A549 (cell line): ENCODE results near the gene RIN3. TPM values are rescaled to one million over a fixed set of nuclear protein-coding genes. Genes with fewer than 3 reads are reported as not detected.

Source experiments
- ATAC-seq, 2 experiments: fragments of 200-7000 bp in 1 of 2; fragments of >200 bp in 1 of 2; cut with Nextera tagmentation in 1 of 2; cut with Tn5 transposase in 1 of 2; 3 replicates each; pipeline versions ENCODE4 v1.8.0 to v1.9.1; 2018 to 2020; ENCODE audit warnings: mild to moderate bottlenecking in 1 of 2, moderate library complexity in 1 of 2
- CTCF ChIA-PET: fragments of 300-600 bp; sonication (Branson Sonifier 250); formaldehyde crosslinking; extraction: SDS; loops from one replicate; lab custom pipeline; 2021; ENCODE audit warnings: antibody characterized with exemption, inconsistent platforms; lab: Yijun Ruan, JAX
- POLR2A ChIA-PET: fragments of 350-600 bp; formaldehyde crosslinking; extraction: SDS; loops from one replicate; lab custom pipeline; 2021; ENCODE audit warnings: antibody characterized with exemption, inconsistent platforms; lab: Yijun Ruan, JAX
- DNase-seq, 2 experiments: peaks; one replicate each; pipeline versions ENCODE4 v3.0.0 to v3.0.0-alpha.2; 2011 to 2016; ENCODE audit warnings: low read depth in 1 of 2, low spot score in 1 of 2
- FAIRE-seq: peaks from 2 replicates; lab custom pipeline; 2011; peaks lifted over from hg19 to GRCh38; lab: Jason Lieb, UNC
- H3K27ac ChIP-seq, 2 experiments: fragments of >200 bp; sonication (Bioruptor Twin); formaldehyde crosslinking; 3 replicates each; pipeline ENCODE4 v1.5.1; 2016 to 2017
- H3K4me1 ChIP-seq: fragments of >200 bp; sonication (Bioruptor Twin); formaldehyde crosslinking; 3 replicates; pipeline ENCODE4 v1.6.1; 2016
- H3K4me2 ChIP-seq: fragments of >200 bp; sonication (Bioruptor Twin); formaldehyde crosslinking; 3 replicates; pipeline ENCODE4 v1.6.1; 2016
- H3K4me3 ChIP-seq: fragments of >200 bp; sonication (Bioruptor Twin); formaldehyde crosslinking; 3 replicates; pipeline ENCODE4 v1.5.1; 2016
- H3K9me3 ChIP-seq: fragments of >200 bp; sonication (Bioruptor Twin); formaldehyde crosslinking; 3 replicates; pipeline ENCODE4 v1.6.1; 2016
- CBX2 ChIP-seq: fragments of 200-600 bp; sonication (generic); IDR thresholded peaks from 2 replicates; pipeline ENCODE4 v1.6.1; 2016; ENCODE audit warnings: low read depth, mild to moderate bottlenecking, borderline replicate concordance
- CBX8 ChIP-seq: fragments of 200-600 bp; sonication (generic); IDR thresholded peaks from 2 replicates; pipeline ENCODE4 v1.6.1; 2016
- CEBPB ChIP-seq, 2 experiments: fragments of >200 bp in 1 of 2; sonication (Bioruptor Twin) in 1 of 2; formaldehyde crosslinking in 1 of 2; IDR thresholded peaks; 2 replicates each; pipeline ENCODE4 v1.6.1; 2012 to 2016
- EHF ChIP-seq: fragments of 250-450 bp; sonication (Bioruptor Pico); IDR thresholded peaks from 2 replicates; pipeline ENCODE4 v1.5.0; 2020; ENCODE audit warnings: mild to moderate bottlenecking
- EHMT2 ChIP-seq: fragments of 200-600 bp; sonication (generic); IDR thresholded peaks from 2 replicates; pipeline ENCODE4 v1.6.1; 2016; ENCODE audit warnings: antibody characterized with exemption, low read depth, mild to moderate bottlenecking, moderate library complexity
- ESRRA ChIP-seq: fragments of 150-350 bp; IDR thresholded peaks from 2 replicates; pipeline ENCODE4 v1.6.1; 2014; ENCODE audit warnings: mild to moderate bottlenecking, low read length, borderline replicate concordance
- FOSB ChIP-seq: fragments of 250-450 bp; sonication (Bioruptor Pico); IDR thresholded peaks from 2 replicates; pipeline ENCODE4 v1.5.0; 2020; ENCODE audit warnings: mild to moderate bottlenecking, moderate library complexity
- GATA3 ChIP-seq: IDR thresholded peaks from 2 replicates; pipeline ENCODE4 v1.6.1; 2012; ENCODE audit warnings: borderline replicate concordance
- HOXB13 ChIP-seq: fragments of 250-450 bp; sonication (Bioruptor Pico); IDR thresholded peaks from 2 replicates; pipeline ENCODE4 v1.5.0; 2020; ENCODE audit warnings: low read depth, mild to moderate bottlenecking, moderate library complexity
- JUN ChIP-seq, 2 experiments: fragments of >200 bp; sonication (Bioruptor Twin); formaldehyde crosslinking; IDR thresholded peaks; 2 replicates in 1 of 2; 3 replicates in 1 of 2; pipeline ENCODE4 v1.6.1; 2016 to 2017
- JUNB ChIP-seq: fragments of >200 bp; sonication (Bioruptor Twin); formaldehyde crosslinking; IDR thresholded peaks from 2 replicates; pipeline ENCODE4 v1.6.1; 2016
- KDM1A ChIP-seq: fragments of 200-600 bp; sonication (generic); IDR thresholded peaks from 2 replicates; pipeline ENCODE4 v1.6.1; 2016; ENCODE audit warnings: low read depth, mild to moderate bottlenecking
- KDM5A ChIP-seq: fragments of 200-600 bp; sonication (generic); IDR thresholded peaks from 2 replicates; pipeline ENCODE4 v1.6.1; 2016; ENCODE audit warnings: antibody characterized with exemption, mild to moderate bottlenecking
- MAFK ChIP-seq: fragments of 450-650 bp; IDR thresholded peaks from 2 replicates; pipeline ENCODE4 v1.6.1; 2014; ENCODE audit not compliant: partially characterized antibody
- MAX ChIP-seq: IDR thresholded peaks from 2 replicates; pipeline ENCODE4 v1.6.1; 2012
- NR3C1 ChIP-seq: fragments of >200 bp; sonication (Bioruptor Twin); formaldehyde crosslinking; IDR thresholded peaks from 3 replicates; pipeline ENCODE4 v1.6.1; 2017
- PBX3 ChIP-seq: IDR thresholded peaks from 2 replicates; pipeline ENCODE4 v1.6.1; 2012
- PHF8 ChIP-seq: fragments of 200-600 bp; sonication (generic); IDR thresholded peaks from 2 replicates; pipeline ENCODE4 v1.6.1; 2016; ENCODE audit warnings: low read depth, mild to moderate bottlenecking, antibody characterized with exemption, moderate library complexity, borderline replicate concordance
- RAD21 ChIP-seq, 2 experiments: fragments of >200 bp in 1 of 2; sonication (Bioruptor Twin) in 1 of 2; formaldehyde crosslinking in 1 of 2; IDR thresholded peaks in 1 of 2; conservative IDR thresholded peaks in 1 of 2; 2 replicates in 1 of 2; 3 replicates in 1 of 2; pipeline ENCODE4 v1.6.1; 2012 to 2018; ENCODE audit warnings: inconsistent platforms in 1 of 2
- RARB ChIP-seq: fragments of 250-450 bp; sonication (Bioruptor Pico); IDR thresholded peaks from 2 replicates; pipeline ENCODE4 v1.8.0; 2021; ENCODE audit warnings: mild to moderate bottlenecking, moderate library complexity
- RNF2 ChIP-seq: fragments of 200-600 bp; sonication (generic); IDR thresholded peaks from 2 replicates; pipeline ENCODE4 v1.6.1; 2016; ENCODE audit warnings: low read depth, mild to moderate bottlenecking, antibody characterized with exemption, moderate library complexity, borderline replicate concordance
- SREBF2 ChIP-seq: fragments of 450-650 bp; IDR thresholded peaks from 2 replicates; pipeline ENCODE4 v1.6.1; 2014; ENCODE audit warnings: mild to moderate bottlenecking, moderate library complexity
- TP53 ChIP-seq: fragments of 250-450 bp; sonication (Bioruptor Pico); IDR thresholded peaks from 2 replicates; pipeline ENCODE4 v1.5.0; 2021; ENCODE audit warnings: mild to moderate bottlenecking, moderate library complexity
- ZNF302 ChIP-seq: fragments of 250-450 bp; sonication (Bioruptor Pico); IDR thresholded peaks from 2 replicates; pipeline ENCODE4 v1.9.0; 2021; ENCODE audit warnings: inconsistent platforms, mild to moderate bottlenecking, moderate library complexity
- ZSCAN20 ChIP-seq: fragments of 250-450 bp; sonication (Bioruptor Pico); IDR thresholded peaks from 2 replicates; pipeline ENCODE4 v1.8.0; 2022; ENCODE audit warnings: mild to moderate bottlenecking, moderate library complexity
- WGBS: methylation state at CpG from one replicate; pipeline ENCODE4 v1.1.6; 2017; ENCODE audit errors: missing lambda C conversion rate; 5-methylcytosine and 5-hydroxymethylcytosine counted together
- polyA plus RNA-seq, 4 experiments: library from polyadenylated mRNA; depleted of rRNA in 3 of 4; stranded (reverse); fragments of >200 nt; fragmentation: RNase III in 1 of 4; extraction: RNeasy Plus Mini Kit Qiagen cat#74134 plus additional on column Dnase treatment in 1 of 4; gene quantifications; 2 replicates in 3 of 4; 3 replicates in 1 of 4; pipeline ENCODE4 v1.2.3, GENCODE V29; 2011 to 2017
- TF ChIP-seq, protein P1 (sequence below): fragments of 250-450 bp; sonication (Bioruptor Pico); IDR thresholded peaks from 2 replicates; pipeline ENCODE4 v1.5.0; 2021; ENCODE audit warnings: mild to moderate bottlenecking, moderate library complexity, borderline replicate concordance
- TF ChIP-seq, protein P2 (sequence below): fragments of 250-450 bp; sonication (Bioruptor Pico); IDR thresholded peaks from 2 replicates; pipeline ENCODE4 v1.5.0; 2020; ENCODE audit warnings: low read depth, mild to moderate bottlenecking, moderate library complexity
- TF ChIP-seq, protein P3 (sequence below): fragments of 150-350 bp; IDR thresholded peaks from 2 replicates; pipeline ENCODE4 v1.6.1; 2014; ENCODE audit warnings: low read depth, mild to moderate bottlenecking, low read length

Gene RIN3
- polyA plus RNA-seq, 2 of the 4 experiments (the other 2 are of a cell fraction): 5.6 to 14.5 TPM

DNA sequence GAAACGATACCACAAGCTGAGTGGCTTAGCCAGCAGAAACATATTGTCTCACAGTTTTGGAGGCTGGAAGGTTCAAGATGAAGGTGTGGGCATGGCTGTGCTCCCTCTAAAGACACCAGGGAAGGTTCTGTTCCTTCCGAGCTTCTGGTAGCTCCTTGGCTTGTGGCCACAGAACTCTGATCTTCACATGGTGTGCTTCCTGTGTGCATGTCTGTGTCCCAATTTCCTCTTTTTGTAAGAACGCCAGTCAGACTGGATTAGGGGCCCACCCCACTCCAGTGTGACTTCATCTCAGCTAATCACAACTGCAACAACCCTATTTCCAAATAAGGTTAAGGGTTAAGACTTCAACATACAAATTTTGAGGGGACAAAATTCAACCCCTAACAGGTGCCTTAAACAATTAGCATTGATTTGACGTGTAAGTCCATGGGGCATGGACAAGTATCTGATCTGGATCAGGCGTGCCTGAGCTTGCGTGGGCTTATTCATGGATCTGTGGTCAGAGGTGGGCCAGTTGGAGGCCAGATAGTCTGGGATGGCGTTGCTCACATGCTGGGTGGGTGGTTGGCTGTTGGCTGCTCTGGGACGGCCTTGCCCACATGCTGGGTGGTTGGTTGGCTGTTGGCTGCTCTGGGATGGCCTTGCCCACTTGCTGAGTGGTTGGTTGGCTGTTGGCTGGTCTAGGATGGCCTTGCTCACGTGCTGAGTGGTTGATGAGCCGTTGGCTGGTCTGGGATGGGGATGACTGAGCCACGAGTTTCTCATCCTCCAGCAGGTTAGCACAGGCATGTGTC lies 146.4 kb downstream of the RIN3 start:
- no peak for ATAC-seq
- TF ChIP-seq JUNB: no peak
- Histone ChIP-seq H3K4me2 (no peak overlapping the region), H3K4me3 (no peak overlapping the region), H3K4me1 (no peaks in the 10 kb centered on the region), H3K9me3 (no peaks in the 10 kb centered on the region), H3K27ac (no peak overlapping the region)
- POLR2A ChIA-PET: no interaction called here
- WGBS: 78% methylated on average over 10 of the region's 11 CpGs
- no peak for DNase-seq
- CTCF ChIA-PET: interaction anchor here (0.8 to 2.2 kb wide), 2 partner anchors 10 to 27 kb away, joined by 3 to 6 read pairs; no protein-coding TSS in a partner anchor
- no peak for FAIRE-seq

- H3K9me3 ChIP-seq: no peaks in the 10 kb centered on the region
- ChIA-PET POLR2A (no interaction called here), CTCF (interaction anchor here (2.2 kb wide), 1 partner anchor 10 kb away, joined by 6 read pairs; no protein-coding TSS in a partner anchor)
- ATAC-seq (no peak), FAIRE-seq (no peak), DNase-seq (no peak)
- no peak overlapping the region for H3K4me2 ChIP-seq
- no peak for TF ChIP-seq ESRRA
- no peak for TF ChIP-seq PBX3
- no peak for TF ChIP-seq PHF8
- no peak for TF ChIP-seq RNF2
- TF ChIP-seq TP53 (CRISPR knock-in tag): no peak
- TF ChIP-seq CBX2: no peak
- no peak for TF ChIP-seq RARB (CRISPR knock-in tag)
- no peak for TF ChIP-seq KDM5A
- no peak for TF ChIP-seq RAD21 (conservative IDR thresholded peaks at IDR 0.05 in 1 of 2, IDR thresholded peaks at IDR 0.05 in 1 of 2)
- TF ChIP-seq ZNF302 (CRISPR knock-in tag): no peak
- no peak for TF ChIP-seq JUN (IDR thresholded peaks at IDR 0.05)
- no peak for TF ChIP-seq SREBF2
- TF ChIP-seq CEBPB (IDR thresholded peaks at IDR 0.05): no peak
- TF ChIP-seq, protein P1, sequence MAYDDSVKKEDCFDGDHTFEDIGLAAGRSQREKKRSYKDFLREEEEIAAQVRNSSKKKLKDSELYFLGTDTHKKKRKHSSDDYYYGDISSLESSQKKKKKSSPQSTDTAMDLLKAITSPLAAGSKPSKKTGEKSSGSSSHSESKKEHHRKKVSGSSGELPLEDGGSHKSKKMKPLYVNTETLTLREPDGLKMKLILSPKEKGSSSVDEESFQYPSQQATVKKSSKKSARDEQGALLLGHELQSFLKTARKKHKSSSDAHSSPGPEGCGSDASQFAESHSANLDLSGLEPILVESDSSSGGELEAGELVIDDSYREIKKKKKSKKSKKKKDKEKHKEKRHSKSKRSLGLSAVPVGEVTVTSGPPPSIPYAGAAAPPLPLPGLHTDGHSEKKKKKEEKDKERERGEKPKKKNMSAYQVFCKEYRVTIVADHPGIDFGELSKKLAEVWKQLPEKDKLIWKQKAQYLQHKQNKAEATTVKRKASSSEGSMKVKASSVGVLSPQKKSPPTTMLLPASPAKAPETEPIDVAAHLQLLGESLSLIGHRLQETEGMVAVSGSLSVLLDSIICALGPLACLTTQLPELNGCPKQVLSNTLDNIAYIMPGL (CRISPR knock-in tag): no peak
- H3K4me3 ChIP-seq: no peak overlapping the region
- WGBS: 91% methylated on average over 2 of the region's 3 CpGs
- H3K27ac ChIP-seq: no peak overlapping the region
- no peaks in the 10 kb centered on the region for H3K4me1 ChIP-seq
These were observed 147.0 kb downstream of the RIN3 start for GRCh38 chr14:92660571-92660970.

- no peak for FAIRE-seq
- 86% methylated on average over 7 of the region's 7 CpGs for WGBS
- no peak for ATAC-seq
- DNase-seq: no peak
- Histone ChIP-seq H3K4me3 (no peak overlapping the region), H3K4me1 (no peaks in the 10 kb centered on the region), H3K9me3 (no peaks in the 10 kb centered on the region), H3K27ac (no peak overlapping the region), H3K4me2 (no peak overlapping the region)
- ChIA-PET CTCF (interaction anchor here (0.7 kb wide), 1 partner anchor 33 kb away, joined by 3 read pairs; no protein-coding TSS in a partner anchor), POLR2A (no interaction called here)
- no peak for TF ChIP-seq HOXB13 (CRISPR knock-in tag)
- TF ChIP-seq KDM1A: no peak
- TF ChIP-seq, protein P2, sequence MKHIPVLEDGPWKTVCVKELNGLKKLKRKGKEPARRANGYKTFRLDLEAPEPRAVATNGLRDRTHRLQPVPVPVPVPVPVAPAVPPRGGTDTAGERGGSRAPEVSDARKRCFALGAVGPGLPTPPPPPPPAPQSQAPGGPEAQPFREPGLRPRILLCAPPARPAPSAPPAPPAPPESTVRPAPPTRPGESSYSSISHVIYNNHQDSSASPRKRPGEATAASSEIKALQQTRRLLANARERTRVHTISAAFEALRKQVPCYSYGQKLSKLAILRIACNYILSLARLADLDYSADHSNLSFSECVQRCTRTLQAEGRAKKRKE (CRISPR knock-in tag): no peak
- TF ChIP-seq FOSB (CRISPR knock-in tag): no peak
- TF ChIP-seq EHMT2: no peak
- TF ChIP-seq, protein P3, sequence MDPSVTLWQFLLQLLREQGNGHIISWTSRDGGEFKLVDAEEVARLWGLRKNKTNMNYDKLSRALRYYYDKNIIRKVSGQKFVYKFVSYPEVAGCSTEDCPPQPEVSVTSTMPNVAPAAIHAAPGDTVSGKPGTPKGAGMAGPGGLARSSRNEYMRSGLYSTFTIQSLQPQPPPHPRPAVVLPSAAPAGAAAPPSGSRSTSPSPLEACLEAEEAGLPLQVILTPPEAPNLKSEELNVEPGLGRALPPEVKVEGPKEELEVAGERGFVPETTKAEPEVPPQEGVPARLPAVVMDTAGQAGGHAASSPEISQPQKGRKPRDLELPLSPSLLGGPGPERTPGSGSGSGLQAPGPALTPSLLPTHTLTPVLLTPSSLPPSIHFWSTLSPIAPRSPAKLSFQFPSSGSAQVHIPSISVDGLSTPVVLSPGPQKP: no peak
- no peak for TF ChIP-seq ZSCAN20
- TF ChIP-seq MAX: no peak
- TF ChIP-seq CBX8: no peak
- no peak for TF ChIP-seq NR3C1
- TF ChIP-seq PBX3: no peak
- no peak for TF ChIP-seq SREBF2
- no peak for TF ChIP-seq MAFK
- TF ChIP-seq EHF (CRISPR knock-in tag): no peak
- no peak for TF ChIP-seq RNF2
- no peak for TF ChIP-seq GATA3
These were observed 149.5 kb downstream of the RIN3 start for GRCh38 chr14:92663049-92663448.
